Activated T-helper 9 cell treated with anti-CD3 and anti-CD28 coated beads, Interleukin-2, amount 50 U/mL, for 16 hours (primary cell): ENCODE results near the gene VIL1.

ENCODE experiments used
- DNase-seq: peaks from one replicate; pipeline ENCODE4 v3.0.0-alpha.2; 2020; ENCODE audit warnings: low read depth

The VIL1 gene

GRCh38 chr2:218438596-218438995 is 19.7 kb downstream of the VIL1 start:
- no peak for DNase-seq

GRCh38 chr2:218444692-218445357 is 25.9 kb downstream of the VIL1 start:
- DNase-seq, result no peak

GRCh38 chr2:218445602-218446001 is 26.7 kb downstream of the VIL1 start:
- DNase-seq, result no peak

GRCh38 chr2:218446547-218446946 is 27.6 kb downstream of the VIL1 start:
- no peak for DNase-seq

- no peak for DNase-seq
Measured at GRCh38 chr2:218447072-218447471, 28.1 kb downstream of the VIL1 start.

- DNase-seq, result no peak
Measured at GRCh38 chr2:218448934-218449333, 30.0 kb downstream of the VIL1 start.

- no peak for DNase-seq
Measured at GRCh38 chr2:218452079-218452478, 33.2 kb downstream of the VIL1 start.

GRCh38 chr2:218456849-218457248 is 37.9 kb downstream of the VIL1 start:
- no peak for DNase-seq

- no peak for DNase-seq
Measured at GRCh38 chr2:218458598-218458997, 39.7 kb downstream of the VIL1 start.

- no peak for DNase-seq
Measured at GRCh38 chr2:218465987-218466633, 47.2 kb downstream of the VIL1 start.

- DNase-seq, result no peak
Measured at GRCh38 chr2:218470448-218470847, 51.5 kb downstream of the VIL1 start.

GRCh38 chr2:218471036-218471435 is 52.1 kb downstream of the VIL1 start:
- no peak for DNase-seq

GRCh38 chr2:218471982-218472381 is 53.1 kb downstream of the VIL1 start:
- no peak for DNase-seq

GRCh38 chr2:218472988-218473387 is 54.1 kb downstream of the VIL1 start:
- no peak for DNase-seq

- DNase-seq, result no peak
Measured at GRCh38 chr2:218474527-218474926, 55.6 kb downstream of the VIL1 start.

- no peak for DNase-seq
Measured at GRCh38 chr2:218476676-218477075, 57.8 kb downstream of the VIL1 start.

GRCh38 chr2:218477247-218477646 is 58.3 kb downstream of the VIL1 start:
- DNase-seq, result no peak

GRCh38 chr2:218478544-218478943 is 59.6 kb downstream of the VIL1 start:
- DNase-seq, result no peak

GRCh38 chr2:218479595-218479994 is 60.7 kb downstream of the VIL1 start:
- DNase-seq, result no peak

- DNase-seq, result no peak
Measured at GRCh38 chr2:218482651-218483050, 63.7 kb downstream of the VIL1 start.

- DNase-seq, result no peak
Measured at GRCh38 chr2:218485986-218486667, 67.2 kb downstream of the VIL1 start.

- DNase-seq, result no peak
Measured at GRCh38 chr2:218500501-218501060, 81.7 kb downstream of the VIL1 start.

GRCh38 chr2:218501665-218502064 is 82.7 kb downstream of the VIL1 start:
- DNase-seq, result no peak
